Stomach (tissue), 9 donors: ENCODE measurements around the gene LONP2. TPM values are rescaled to one million over a fixed set of nuclear protein-coding genes. Genes with fewer than 3 reads are reported as not detected.
A peak's percentile ranks its signal among the peaks of the same experiment; 100 is the strongest.

Source experiments
- DNase-seq, 2 donors: peaks; one replicate each; pipeline versions ENCODE4 v3.0.0 to v3.0.0-alpha.2; 2013 to 2019
- H3K27ac ChIP-seq, 5 donors: fragments of 200-600 bp in 4 of 5; sonication (generic) in 4 of 5; one replicate each; pipeline ENCODE4 v1.5.1; 2013 to 2019; ENCODE audit warnings: mild to moderate bottlenecking in 1 of 5, moderate library complexity in 1 of 5
- H3K27me3 ChIP-seq, 3 donors: fragments of 200-600 bp; sonication (generic); one replicate each; pipeline ENCODE4 v1.5.1; 2017 to 2019; ENCODE audit warnings: mixed run types in 1 of 3
- H3K36me3 ChIP-seq, 4 donors: fragments of 200-600 bp; sonication (generic); 1 replicate in 3 of 4; 2 replicates in 1 of 4; pipeline ENCODE4 v1.5.1; 2016 to 2019
- H3K4me1 ChIP-seq, 4 donors: fragments of 200-600 bp; sonication (generic); one replicate each; pipeline ENCODE4 v1.5.1; 2016 to 2019
- H3K4me3 ChIP-seq, 4 donors: fragments of 200-600 bp; sonication (generic) in 3 of 4; one replicate each; pipeline ENCODE4 v1.5.1; 2016 to 2019; ENCODE audit warnings: mild to moderate bottlenecking in 1 of 4
- H3K9me3 ChIP-seq, 4 donors: fragments of 200-600 bp; sonication (generic); one replicate each; pipeline ENCODE4 v1.5.1; 2016 to 2019
- CTCF ChIP-seq, 7 experiments: fragments of 450-650 bp in 4 of 7; fragments of 200-600 bp in 3 of 7; sonication (generic) in 3 of 7; IDR thresholded peaks; one replicate each; pipeline ENCODE4 v1.5.1; 2016 to 2019; ENCODE audit warnings: antibody characterized with exemption in 7 of 7, control low read depth in 2 of 7, mild to moderate bottlenecking in 1 of 7
- EP300 ChIP-seq: sonication (generic); formaldehyde crosslinking; IDR thresholded peaks from one replicate; pipeline ENCODE4 v1.6.1; 2017; ENCODE audit warnings: antibody characterized with exemption
- POLR2A ChIP-seq, 4 donors: fragments of 450-650 bp; IDR thresholded peaks; one replicate each; pipeline ENCODE4 v1.6.1; 2016; ENCODE audit warnings: antibody characterized with exemption in 4 of 4, control low read depth in 2 of 4, mild to moderate bottlenecking in 1 of 4, moderate library complexity in 1 of 4
- POLR2AphosphoS5 ChIP-seq, 3 donors: sonication (generic); formaldehyde crosslinking; IDR thresholded peaks; one replicate each; pipeline ENCODE4 v1.6.1; 2016; ENCODE audit warnings: antibody characterized with exemption in 3 of 3
- WGBS, 5 donors: extraction: QIAGEN DNeasy Blood & Tissue Kit in 3 of 5; methylation state at CpG; one replicate each; pipeline versions ENCODE4 v1.1.5 to v1.1.7; 2013 to 2018; 5-methylcytosine and 5-hydroxymethylcytosine counted together
- intact Hi-C: fragments of 100-400 bp; cut with DNase I; formaldehyde crosslinking; loops from one replicate; pipeline ENCODE4 v1.15.1; 2023; ENCODE audit warnings: low total_unique reads
- polyA plus RNA-seq, 3 donors: library from polyadenylated mRNA; stranded (reverse); fragments of 200-250 nt; gene quantifications; one replicate each; pipeline ENCODE4 v1.2.3, GENCODE V29; 2013
- total RNA-seq, 5 donors: library from RNA; depleted of rRNA; stranded (reverse); fragments of >200 nt; gene quantifications; one replicate each; pipeline versions ENCODE4 v1.1.0 to v1.2.3, GENCODE V29; 2014 to 2016
- donor health status: healthy with polysubstance abuse.
- donor health status: Bipolar disorder and iron deficiency.
- donor health status: healthy.

LONP2 gene
- total and polyA plus RNA-seq, 8 donors, result 13.0 to 140 (median 26.7) TPM

DNA sequence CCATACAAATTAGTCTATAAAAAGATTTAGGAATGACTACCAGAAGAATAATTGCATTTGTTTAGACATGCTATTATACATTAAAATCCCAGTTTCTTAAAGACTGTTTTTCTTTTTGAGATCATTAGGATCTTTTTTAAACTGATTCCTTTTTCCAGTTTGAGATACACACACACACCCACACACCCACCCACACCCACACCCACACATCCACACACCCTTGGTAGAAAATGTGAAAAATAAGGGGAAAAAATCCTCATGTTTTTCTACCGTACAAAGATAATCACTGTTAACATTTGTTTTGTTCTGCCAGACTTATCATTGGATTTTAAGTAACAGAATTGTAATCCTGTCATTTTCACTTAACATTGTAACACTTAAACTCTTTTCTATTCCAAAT, 30.4 kb downstream of the LONP2 start:
- Histone ChIP-seq H3K4me3 (no peak overlapping the region), H3K27me3 (no peaks in the 10 kb centered on the region), H3K4me1 (peaks cover 0 to 46% (median 27%) of the 10 kb centered on the region in 4 donors), H3K9me3 (no peaks in the 10 kb centered on the region), H3K27ac (no peak overlapping the region), H3K36me3 (peaks cover 7 to 52% (median 49%) of the 10 kb centered on the region in 4 donors)
- TF ChIP-seq CTCF (IDR thresholded peaks at IDR 0.05) (no peak), POLR2A (IDR thresholded peaks at IDR 0.05) (no peak), EP300 (no peak), POLR2AphosphoS5 (IDR thresholded peaks at IDR 0.05) (no peak)
- intact Hi-C loops, result no loop called here
- 89 to 97% (median 96%) methylated on average over 1 of the region's 1 CpG for WGBS, 5 donors
- DNase-seq, result no peak

- Histone ChIP-seq H3K9me3 (no peaks in the 10 kb centered on the region), H3K27me3 (no peaks in the 10 kb centered on the region), H3K27ac (peak overlapping the region in 4 of 5 donors; percentile 0 to 64 (median 12)), H3K4me3 (no peak overlapping the region), H3K36me3 (peaks cover 0 to 38% (median 35%) of the 10 kb centered on the region in 4 donors), H3K4me1 (peaks cover 0 to 51% (median 30%) of the 10 kb centered on the region in 4 donors)
- DNase-seq, result peak in 1 of 2 donors; percentile 62
- TF ChIP-seq POLR2A (IDR thresholded peaks at IDR 0.05), result no peak
- peak in 1 of 3 donors; percentile 68 for TF ChIP-seq POLR2AphosphoS5 (IDR thresholded peaks at IDR 0.05)
- WGBS, 5 donors, result 38 to 47% (median 40%) methylated on average over 4 of the region's 4 CpGs
- intact Hi-C loops, result no loop called here
These were observed 32.0 kb downstream of the LONP2 start for GRCh38 chr16:48276102-48276501.

GRCh38 chr16:48277158-48277557, 33.1 kb downstream of the LONP2 start:
- peak; percentile 34 to 54 for DNase-seq
- Histone ChIP-seq H3K4me1 (peaks cover 0 to 45% (median 28%) of the 10 kb centered on the region in 4 donors), H3K27me3 (no peaks in the 10 kb centered on the region), H3K27ac (peak overlapping the region in 1 of 5 donors; percentile 64), H3K4me3 (no peak overlapping the region), H3K9me3 (no peaks in the 10 kb centered on the region), H3K36me3 (peaks cover 0 to 37% (median 28%) of the 10 kb centered on the region in 4 donors)
- intact Hi-C loops, result no loop called here
- WGBS, 5 donors, result 77 to 85% (median 80%) methylated on average over 5 of the region's 5 CpGs
- no peak for TF ChIP-seq POLR2AphosphoS5 (IDR thresholded peaks at IDR 0.05)
- TF ChIP-seq EP300, result no peak
- TF ChIP-seq CTCF (IDR thresholded peaks at IDR 0.05), result no peak
- no peak for TF ChIP-seq POLR2A (IDR thresholded peaks at IDR 0.05)

DNA sequence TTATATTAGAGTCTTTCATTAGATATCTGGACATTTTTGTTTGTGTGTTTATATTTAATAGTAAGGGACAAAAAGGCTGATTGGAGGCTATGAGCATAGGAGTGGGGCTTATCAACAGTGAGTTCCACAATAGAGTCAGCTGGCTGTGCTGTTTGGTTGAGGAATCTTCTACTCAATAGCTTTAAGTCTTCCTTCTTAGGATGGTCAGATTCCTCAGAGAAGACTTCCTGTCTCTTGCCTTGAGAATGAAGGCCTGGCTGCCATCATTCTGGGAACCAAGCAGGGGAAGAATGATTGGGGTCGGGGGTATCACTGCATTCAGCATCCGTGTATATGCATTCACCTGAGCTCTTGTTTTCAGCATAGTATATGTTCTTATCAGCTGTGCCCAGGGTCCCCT, 35.1 kb downstream of the LONP2 start:
- H3K4me3 ChIP-seq, result no peak overlapping the region
- H3K9me3 ChIP-seq, result no peaks in the 10 kb centered on the region
- WGBS, 5 donors, result 67 to 78% (median 73%) methylated on average over 2 of the region's 2 CpGs
- H3K4me1 ChIP-seq, result peaks cover 0 to 57% (median 36%) of the 10 kb centered on the region in 4 donors
- no peaks in the 10 kb centered on the region for H3K27me3 ChIP-seq
- intact Hi-C loops, result no loop called here
- peaks cover 0 to 30% (median 23%) of the 10 kb centered on the region in 4 donors for H3K36me3 ChIP-seq
- peak overlapping the region in 1 of 5 donors; percentile 4 for H3K27ac ChIP-seq
- DNase-seq, result no peak
- TF ChIP-seq CTCF (IDR thresholded peaks at IDR 0.05), result no peak
- no peak for TF ChIP-seq POLR2A (IDR thresholded peaks at IDR 0.05)
- no peak for TF ChIP-seq EP300
- TF ChIP-seq POLR2AphosphoS5 (IDR thresholded peaks at IDR 0.05), result no peak

- no peak overlapping the region for H3K4me3 ChIP-seq
- DNase-seq, result no peak
- no peaks in the 10 kb centered on the region for H3K9me3 ChIP-seq
- intact Hi-C loops, result no loop called here
- no peaks in the 10 kb centered on the region for H3K27me3 ChIP-seq
- 69 to 81% (median 71%) methylated on average over 2 of the region's 2 CpGs for WGBS, 5 donors
- peaks cover 0 to 30% (median 21%) of the 10 kb centered on the region in 4 donors for H3K36me3 ChIP-seq
- peaks cover 0 to 65% (median 40%) of the 10 kb centered on the region in 4 donors for H3K4me1 ChIP-seq
- TF ChIP-seq POLR2AphosphoS5 (IDR thresholded peaks at IDR 0.05) (no peak), EP300 (no peak), POLR2A (IDR thresholded peaks at IDR 0.05) (no peak), CTCF (IDR thresholded peaks at IDR 0.05) (no peak)
- H3K27ac ChIP-seq, result no peak overlapping the region
These were observed 36.4 kb downstream of the LONP2 start for GRCh38 chr16:48280546-48280945.
